ENCODE data around the gene MRPS2. TPM values are rescaled to one million over a fixed set of nuclear protein-coding genes. Genes with fewer than 3 reads are reported as not detected.

The MRPS2 gene
- total and polyA plus RNA-seq, 2 donors (not counting 3 experiments of a cell fraction or from before 2014, with no cell fraction given) = 50.8 to 231 TPM

DNA sequence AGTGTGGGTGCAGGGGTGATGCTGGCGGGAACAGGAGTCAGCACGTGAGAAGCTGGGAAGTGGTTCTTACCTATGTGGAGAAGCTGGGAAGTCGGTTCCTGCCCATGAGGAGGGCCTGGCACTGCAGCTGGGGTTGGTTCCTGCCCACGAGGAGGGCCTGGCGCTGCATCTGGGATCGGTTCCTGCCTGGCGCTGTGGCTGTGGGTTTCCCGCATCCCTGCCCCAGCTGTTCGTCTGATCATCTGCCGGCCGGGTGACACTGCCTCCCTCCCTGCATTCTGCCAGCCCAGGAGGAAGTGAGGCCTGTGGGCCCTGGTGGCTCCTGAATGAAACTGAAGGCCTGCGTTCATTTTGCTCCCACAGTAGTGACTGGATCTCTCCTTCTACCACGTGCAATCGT, 50.5 kb downstream of the MRPS2 start:
- intact Hi-C loops (cut with micrococcal nuclease) = no loop called here

DNA sequence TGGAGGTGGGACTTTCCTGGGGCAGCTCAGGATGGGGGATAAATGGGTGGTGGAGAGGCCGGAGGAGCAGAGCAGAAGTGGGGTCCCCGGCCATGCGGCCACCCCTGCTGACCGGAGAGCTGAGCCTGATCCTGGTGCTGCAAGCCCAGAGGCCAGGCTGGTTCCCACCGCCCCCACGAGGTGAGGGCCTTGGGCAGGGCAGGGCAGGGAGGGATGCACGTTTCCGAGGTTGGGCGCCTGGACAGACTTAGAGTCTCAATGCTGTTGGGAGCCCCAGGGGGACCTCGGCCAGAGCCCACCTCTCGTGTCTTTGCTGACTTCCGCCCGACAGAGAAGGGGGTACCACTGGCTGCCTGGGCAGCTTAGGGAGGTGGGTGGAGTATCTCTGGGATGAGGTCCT, 51.0 kb downstream of the MRPS2 start:
- BruUV-seq (replicated peaks) = no TSS peak
- no peaks in the 10 kb centered on the region for H3K9me1 ChIP-seq (replicated peaks; ENCODE audit: control insufficient read depth, extremely low read depth, insufficient read depth, low read length)
- no peaks in the 10 kb centered on the region for H3K79me2 ChIP-seq (ENCODE audit: control insufficient read depth, insufficient read depth, low read length)
- no peaks in the 10 kb centered on the region for H3K36me3 ChIP-seq (ENCODE audit: control insufficient read depth in 2 of 2, extremely low read depth in 1 of 2, insufficient read depth in 2 of 2, low read length in 2 of 2)
- H3K9ac ChIP-seq (replicated peaks; ENCODE audit: extremely low read depth, insufficient read depth, low read length) = no peak overlapping the region
- no peak overlapping the region for H3K27ac ChIP-seq (ENCODE audit: insufficient read depth, low read depth, low read length)
- no peaks in the 10 kb centered on the region for H3K4me1 ChIP-seq (ENCODE audit: control insufficient read depth, extremely low read depth, insufficient read depth, low read length)
- intact Hi-C loops (cut with micrococcal nuclease) = no loop called here
- no peak overlapping the region for H3K4me3 ChIP-seq (replicated peaks in 1 of 3; ENCODE audit: insufficient read depth in 1 of 3, low read depth in 1 of 3, low read length in 3 of 3)
- no peak for FAIRE-seq
- H4K20me1 ChIP-seq (replicated peaks; ENCODE audit: control insufficient read depth, extremely low read depth, insufficient read depth, low read length) = no peaks in the 10 kb centered on the region
- no peak overlapping the region for H3K4me2 ChIP-seq (ENCODE audit: insufficient read depth, low read length)
- H2AFZ ChIP-seq (ENCODE audit: low read depth, low read length) = no peak overlapping the region
- ChIA-PET POLR2A (no interaction called here), CTCF (interaction anchor here (0.6 to 1.1 kb wide), 2 partner anchors 21 to 548 kb away, joined by 3 read pairs; no protein-coding TSS in a partner anchor)
- TF ChIP-seq EZH2 (IDR thresholded peaks at IDR 0.05; ENCODE audit: borderline replicate concordance, low read depth, low read length, severe bottlenecking) (no peak), GATA2 (IDR thresholded peaks at IDR 0.05; ENCODE audit: insufficient read depth, insufficient read length, low read depth, low read length) (no peak), FOS (IDR thresholded peaks at IDR 0.05; ENCODE audit: borderline replicate concordance, insufficient read depth, low read length) (no peak), POLR2AphosphoS5 (IDR thresholded peaks at IDR 0.05; ENCODE audit: insufficient read depth, low read depth, low read length) (no peak), MYC (IDR thresholded peaks at IDR 0.05; ENCODE audit: low read depth, low read length) (no peak), JUN (IDR thresholded peaks at IDR 0.05; ENCODE audit: borderline replicate concordance, insufficient read depth, insufficient read length, low read depth) (no peak), POLR2A (IDR thresholded peaks at IDR 0.05; ENCODE audit: low read depth, low read length) (no peak)
- TF ChIP-seq, protein P1, sequence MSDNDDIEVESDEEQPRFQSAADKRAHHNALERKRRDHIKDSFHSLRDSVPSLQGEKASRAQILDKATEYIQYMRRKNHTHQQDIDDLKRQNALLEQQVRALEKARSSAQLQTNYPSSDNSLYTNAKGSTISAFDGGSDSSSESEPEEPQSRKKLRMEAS (IDR thresholded peaks at IDR 0.05; ENCODE audit: insufficient read depth, insufficient read length) = no peak
- TF ChIP-seq, protein P2, sequence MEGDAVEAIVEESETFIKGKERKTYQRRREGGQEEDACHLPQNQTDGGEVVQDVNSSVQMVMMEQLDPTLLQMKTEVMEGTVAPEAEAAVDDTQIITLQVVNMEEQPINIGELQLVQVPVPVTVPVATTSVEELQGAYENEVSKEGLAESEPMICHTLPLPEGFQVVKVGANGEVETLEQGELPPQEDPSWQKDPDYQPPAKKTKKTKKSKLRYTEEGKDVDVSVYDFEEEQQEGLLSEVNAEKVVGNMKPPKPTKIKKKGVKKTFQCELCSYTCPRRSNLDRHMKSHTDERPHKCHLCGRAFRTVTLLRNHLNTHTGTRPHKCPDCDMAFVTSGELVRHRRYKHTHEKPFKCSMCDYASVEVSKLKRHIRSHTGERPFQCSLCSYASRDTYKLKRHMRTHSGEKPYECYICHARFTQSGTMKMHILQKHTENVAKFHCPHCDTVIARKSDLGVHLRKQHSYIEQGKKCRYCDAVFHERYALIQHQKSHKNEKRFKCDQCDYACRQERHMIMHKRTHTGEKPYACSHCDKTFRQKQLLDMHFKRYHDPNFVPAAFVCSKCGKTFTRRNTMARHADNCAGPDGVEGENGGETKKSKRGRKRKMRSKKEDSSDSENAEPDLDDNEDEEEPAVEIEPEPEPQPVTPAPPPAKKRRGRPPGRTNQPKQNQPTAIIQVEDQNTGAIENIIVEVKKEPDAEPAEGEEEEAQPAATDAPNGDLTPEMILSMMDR (IDR thresholded peaks at IDR 0.05; ENCODE audit: extremely low read depth in 1 of 2, insufficient read depth in 1 of 2, low read depth in 1 of 2, low read length in 2 of 2) = no peak
- no peaks in the 10 kb centered on the region for H3K27me3 ChIP-seq (ENCODE audit: control insufficient read depth in 2 of 2, insufficient read depth in 2 of 2, low read length in 2 of 2)
- dilution Hi-C loops (cut with MboI; ENCODE audit: extremely low pct_ligation_motif_present, low sequenced_read_pairs) = no loop called here
- no peak for DNase-seq (ENCODE audit: low read depth, low spot score)
- no peaks in the 10 kb centered on the region for H3K9me3 ChIP-seq (replicated peaks; ENCODE audit: control insufficient read depth, insufficient read depth, low read length)

More for the DNA sequence above, 50.5 kb downstream of the MRPS2 start:
- Histone ChIP-seq H4K20me1 (replicated peaks; ENCODE audit: control insufficient read depth, extremely low read depth, insufficient read depth, low read length) (no peaks in the 10 kb centered on the region), H3K9ac (replicated peaks; ENCODE audit: extremely low read depth, insufficient read depth, low read length) (no peak overlapping the region), H2AFZ (ENCODE audit: low read depth, low read length) (no peak overlapping the region), H3K36me3 (ENCODE audit: control insufficient read depth in 2 of 2, extremely low read depth in 1 of 2, insufficient read depth in 2 of 2, low read length in 2 of 2) (no peaks in the 10 kb centered on the region), H3K4me2 (ENCODE audit: insufficient read depth, low read length) (no peak overlapping the region), H3K4me1 (ENCODE audit: control insufficient read depth, extremely low read depth, insufficient read depth, low read length) (no peaks in the 10 kb centered on the region), H3K79me2 (ENCODE audit: control insufficient read depth, insufficient read depth, low read length) (no peaks in the 10 kb centered on the region), H3K9me1 (replicated peaks; ENCODE audit: control insufficient read depth, extremely low read depth, insufficient read depth, low read length) (no peaks in the 10 kb centered on the region), H3K4me3 (replicated peaks in 1 of 3; ENCODE audit: insufficient read depth in 1 of 3, low read depth in 1 of 3, low read length in 3 of 3) (no peak overlapping the region), H3K27me3 (ENCODE audit: control insufficient read depth in 2 of 2, insufficient read depth in 2 of 2, low read length in 2 of 2) (no peaks in the 10 kb centered on the region), H3K9me3 (replicated peaks; ENCODE audit: control insufficient read depth, insufficient read depth, low read length) (no peaks in the 10 kb centered on the region), H3K27ac (ENCODE audit: insufficient read depth, low read depth, low read length) (no peak overlapping the region)
- FAIRE-seq (no peak), DNase-seq (ENCODE audit: low read depth, low spot score) (no peak)
- CTCF ChIA-PET = no interaction called here
- dilution Hi-C loops (cut with MboI; ENCODE audit: extremely low pct_ligation_motif_present, low sequenced_read_pairs) = no loop called here
- TF ChIP-seq GATA2 (IDR thresholded peaks at IDR 0.05; ENCODE audit: insufficient read depth, insufficient read length, low read depth, low read length) = no peak
- no peak for TF ChIP-seq POLR2A (IDR thresholded peaks at IDR 0.05; ENCODE audit: low read depth, low read length)
- TF ChIP-seq FOS (IDR thresholded peaks at IDR 0.05; ENCODE audit: borderline replicate concordance, insufficient read depth, low read length) = no peak
- no peak for TF ChIP-seq POLR2AphosphoS5 (IDR thresholded peaks at IDR 0.05; ENCODE audit: insufficient read depth, low read depth, low read length)
- no peak for TF ChIP-seq EZH2 (IDR thresholded peaks at IDR 0.05; ENCODE audit: borderline replicate concordance, low read depth, low read length, severe bottlenecking)
- no peak for TF ChIP-seq MYC (IDR thresholded peaks at IDR 0.05; ENCODE audit: low read depth, low read length)
- TF ChIP-seq, protein P1 (IDR thresholded peaks at IDR 0.05; ENCODE audit: insufficient read depth, insufficient read length) = no peak
- no TSS peak for BruUV-seq (replicated peaks)
- POLR2A ChIA-PET = no interaction called here

Data from endothelial cell of umbilical vein (primary cell).